DMS79 treated with DMSO at 0.1 percent for 48 hours (cell line): ENCODE measurements around the gene NPIPA5.
"Not testable (repeated sequence)": the region's sequence is repeated elsewhere in the genome, so short reads cannot be mapped to it uniquely, and the experiment has no call there.

ENCODE experiments used
- DNase-seq: peaks from one replicate; lab custom pipeline; 2025; lab: John Stamatoyannopoulos, UW

The NPIPA5 gene

GRCh38 chr16:15378194-15378593, at the start of gene NPIPA5:
TSS of gene NPIPA5 (minus strand) at chr16:15378294. CDS start at chr16:15378294, 0 bp downstream.
- DNase-seq = not testable (repeated sequence)

- DNase-seq = peak; percentile 12
Measured at GRCh38 chr16:15427648-15428239, 49.6 kb upstream of the NPIPA5 start.

- DNase-seq = no peak
Measured at GRCh38 chr16:15426796-15427195, 48.7 kb upstream of the NPIPA5 start.

- no peak for DNase-seq
Measured at GRCh38 chr16:15425861-15426260, 47.8 kb upstream of the NPIPA5 start.

- no peak for DNase-seq
Measured at GRCh38 chr16:15422222-15422621, 44.1 kb upstream of the NPIPA5 start.

GRCh38 chr16:15421696-15422095, 43.6 kb upstream of the NPIPA5 start:
- DNase-seq = not testable (repeated sequence)

GRCh38 chr16:15418206-15418605, 40.1 kb upstream of the NPIPA5 start:
- no peak for DNase-seq

- DNase-seq = no peak
Measured at GRCh38 chr16:15417197-15417596, 39.1 kb upstream of the NPIPA5 start.

- no peak for DNase-seq
Measured at GRCh38 chr16:15415511-15415985, 37.5 kb upstream of the NPIPA5 start.

GRCh38 chr16:15409476-15409875, 31.4 kb upstream of the NPIPA5 start:
- DNase-seq = not testable (repeated sequence)

GRCh38 chr16:15407756-15408155, 29.7 kb upstream of the NPIPA5 start:
- not testable (repeated sequence) for DNase-seq

- DNase-seq = no peak
Measured at GRCh38 chr16:15404792-15405191, 26.7 kb upstream of the NPIPA5 start.

- not testable (repeated sequence) for DNase-seq
Measured at GRCh38 chr16:15404091-15404490, 26.0 kb upstream of the NPIPA5 start.

- no peak for DNase-seq
Measured at GRCh38 chr16:15403392-15403995, 25.4 kb upstream of the NPIPA5 start.

- DNase-seq = no peak
Measured at GRCh38 chr16:15401972-15402371, 23.9 kb upstream of the NPIPA5 start.

GRCh38 chr16:15400314-15400713, 22.2 kb upstream of the NPIPA5 start:
- not testable (repeated sequence) for DNase-seq

- DNase-seq = no peak
Measured at GRCh38 chr16:15399317-15399716, 21.2 kb upstream of the NPIPA5 start.

GRCh38 chr16:15398618-15399316, 20.7 kb upstream of the NPIPA5 start:
- DNase-seq = no peak

- DNase-seq = no peak
Measured at GRCh38 chr16:15396948-15397594, 19.0 kb upstream of the NPIPA5 start.

GRCh38 chr16:15396509-15396829, 18.4 kb upstream of the NPIPA5 start:
- not testable (repeated sequence) for DNase-seq

GRCh38 chr16:15395631-15396508, 17.8 kb upstream of the NPIPA5 start, which contains the start of gene MPV17L:
TSS of gene MPV17L (plus strand) at chr16:15395754. CDS start at chr16:15395898, 144 bp downstream.
- peak; percentile 18 for DNase-seq

GRCh38 chr16:15393025-15393424, 14.9 kb upstream of the NPIPA5 start:
- not testable (repeated sequence) for DNase-seq
